ENCODE data around the gene KRTAP5-7. TPM values are rescaled to one million over a fixed set of nuclear protein-coding genes. Genes with fewer than 3 reads are reported as not detected.

Gene KRTAP5-7
- total and polyA plus RNA-seq, 2 experiments from 2014 or later = not detected

- Mint-ChIP-seq H3K36me3 (ENCODE audit: low read depth) (no peaks in the 10 kb centered on the region; the same call in 2 of the 3 replicates), H3K4me1 (peaks cover 44% of the 10 kb centered on the region), H3K9me3 (peaks cover 2% of the 10 kb centered on the region; the same call in 1 of the 3 replicates), H3K4me3 (no peak overlapping the region), H3K27me3 (ENCODE audit: insufficient read depth, low read depth, poor library complexity) (peaks cover 17% of the 10 kb centered on the region), H3K27ac (no peak overlapping the region)
- Histone ChIP-seq H3K27me3 (ENCODE audit: insufficient read depth) (no peaks in the 10 kb centered on the region), H4K20me1 (replicated peaks; ENCODE audit: insufficient read depth) (no peaks in the 10 kb centered on the region), H2AFZ (no peak overlapping the region), H3K4me3 (no peak overlapping the region), H3K4me1 (ENCODE audit: insufficient read depth) (peaks cover 16% of the 10 kb centered on the region), H3K4me2 (no peak overlapping the region), H3K36me3 (ENCODE audit: insufficient read depth) (no peaks in the 10 kb centered on the region), H3K79me2 (replicated peaks; ENCODE audit: insufficient read depth) (no peaks in the 10 kb centered on the region), H3K27ac (ENCODE audit: low read depth) (no peak overlapping the region), H3K9me2 (ENCODE audit: insufficient read depth) (no peaks in the 10 kb centered on the region), H3F3A (replicated peaks; ENCODE audit: low read depth) (no peaks in the 10 kb centered on the region)
- DNase-seq (ENCODE audit: low spot score) (no peak), ATAC-seq (no peak)
- no peak for TF ChIP-seq REST (IDR thresholded peaks at IDR 0.05; ENCODE audit: unreplicated experiment)
- no peak for TF ChIP-seq NANOG (IDR thresholded peaks at IDR 0.05; ENCODE audit: borderline replicate concordance)
- TF ChIP-seq JUNB (IDR thresholded peaks at IDR 0.05; ENCODE audit: unreplicated experiment) = no peak
- TF ChIP-seq ETS1 (IDR thresholded peaks at IDR 0.05) = no peak
- TF ChIP-seq STAT1 (IDR thresholded peaks at IDR 0.05; ENCODE audit: unreplicated experiment) = no peak
- TF ChIP-seq ZNF462 (CRISPR knock-in tag; IDR thresholded peaks at IDR 0.05) = no peak
- no peak for TF ChIP-seq ZNF114 (CRISPR knock-in tag; IDR thresholded peaks at IDR 0.05)
- no peak for TF ChIP-seq POLR2AphosphoS5 (IDR thresholded peaks at IDR 0.05; ENCODE audit: low read depth)
- no peak for TF ChIP-seq ZNF331 (CRISPR knock-in tag; IDR thresholded peaks at IDR 0.05; ENCODE audit: low read depth)
- no peak for TF ChIP-seq EZH2 (IDR thresholded peaks at IDR 0.05; ENCODE audit: low read depth, unreplicated experiment)
- no peak for TF ChIP-seq EZH2phosphoT487 (IDR thresholded peaks at IDR 0.05; ENCODE audit: unreplicated experiment)
- no peak for TF ChIP-seq CREB1 (CRISPR knock-in tag; IDR thresholded peaks at IDR 0.05; ENCODE audit: low read depth)
- TF ChIP-seq CTCF (conservative IDR thresholded peaks at IDR 0.05; ENCODE audit: low read depth in 2 of 2) = no peak
Observed at GRCh38 chr11:71566081-71566620, 39.1 kb downstream of the KRTAP5-7 start.
